Measurements from ENCODE around the gene GOLGA7B.

GOLGA7B gene

GRCh38 chr10:97904576-97904975 lies 54.9 kb downstream of the GOLGA7B start:
- 91% methylated on average over 10 of the region's 11 CpGs for WGBS (ENCODE audit: insufficient coverage)

GRCh38 chr10:97905276-97905675 lies 55.6 kb downstream of the GOLGA7B start:
- Histone ChIP-seq H3K27me3 (replicated peaks in 2 of 5; ENCODE audit: control insufficient read depth in 4 of 5, insufficient read depth in 5 of 5, low read length in 4 of 5) (peaks cover 0 to 16% (median 11%) of the 10 kb centered on the region in 5 experiments), H3K36me3 (ENCODE audit: control insufficient read depth in 4 of 4, insufficient read depth in 4 of 4, low read length in 3 of 4) (no peaks in the 10 kb centered on the region), H3K4me1 (ENCODE audit: control extremely low read depth in 1 of 4, control insufficient read depth in 4 of 4, insufficient read depth in 4 of 4, low read length in 3 of 4) (peaks cover 0 to 7% (median 2%) of the 10 kb centered on the region in 4 experiments), H3K27ac (ENCODE audit: insufficient read depth in 1 of 2, low read depth in 1 of 2, low read length in 2 of 2, poor library complexity in 1 of 2, severe bottlenecking in 2 of 2) (no peak overlapping the region), H3K4me3 (ENCODE audit: control insufficient read depth in 1 of 7, extremely low read depth in 1 of 7, insufficient read depth in 4 of 7, low read depth in 2 of 7, low read length in 6 of 7) (no peak overlapping the region), H3K9me3 (ENCODE audit: control extremely low read depth in 1 of 5, control insufficient read depth in 4 of 5, insufficient read depth in 2 of 5, low read depth in 1 of 5, low read length in 4 of 5) (no peaks in the 10 kb centered on the region)
- CTCF ChIA-PET: interaction anchor here (2.2 to 4.6 kb wide), 2 partner anchors 10 to 138 kb away, joined by 7 to 28 read pairs; no protein-coding TSS in a partner anchor
- WGBS (ENCODE audit: insufficient coverage): 61% methylated on average over 8 of the region's 8 CpGs
- POLR2A ChIA-PET: no interaction called here
- no peak for DNase-seq

More at GRCh38 chr10:97904576-97904975, 54.9 kb downstream of the GOLGA7B start:
- no peaks in the 10 kb centered on the region for H3K36me3 ChIP-seq (ENCODE audit: control insufficient read depth in 4 of 4, insufficient read depth in 4 of 4, low read length in 3 of 4)
- peaks cover 0 to 7% (median 2%) of the 10 kb centered on the region in 4 experiments for H3K4me1 ChIP-seq (ENCODE audit: control extremely low read depth in 1 of 4, control insufficient read depth in 4 of 4, insufficient read depth in 4 of 4, low read length in 3 of 4)
- H3K27me3 ChIP-seq (replicated peaks in 2 of 5; ENCODE audit: control insufficient read depth in 4 of 5, insufficient read depth in 5 of 5, low read length in 4 of 5): peaks cover 0 to 15% (median 11%) of the 10 kb centered on the region in 5 experiments
- DNase-seq: no peak
- H3K4me3 ChIP-seq (ENCODE audit: control insufficient read depth in 1 of 7, extremely low read depth in 1 of 7, insufficient read depth in 4 of 7, low read depth in 2 of 7, low read length in 6 of 7): no peak overlapping the region
- H3K27ac ChIP-seq (ENCODE audit: insufficient read depth in 1 of 2, low read depth in 1 of 2, low read length in 2 of 2, poor library complexity in 1 of 2, severe bottlenecking in 2 of 2): no peak overlapping the region
- ChIA-PET CTCF (interaction anchor here (1.0 to 4.6 kb wide), 2 partner anchors 10 to 17 kb away, joined by 4 to 28 read pairs; no protein-coding TSS in a partner anchor), POLR2A (no interaction called here)
- no peaks in the 10 kb centered on the region for H3K9me3 ChIP-seq (ENCODE audit: control extremely low read depth in 1 of 5, control insufficient read depth in 4 of 5, insufficient read depth in 2 of 5, low read depth in 1 of 5, low read length in 4 of 5)

GRCh38 chr10:97907211-97907610 lies 57.6 kb downstream of the GOLGA7B start:
- Histone ChIP-seq H3K27me3 (replicated peaks in 2 of 5; ENCODE audit: control insufficient read depth in 4 of 5, insufficient read depth in 5 of 5, low read length in 4 of 5) (peaks cover 0 to 23% (median 15%) of the 10 kb centered on the region in 5 experiments), H3K9me3 (ENCODE audit: control extremely low read depth in 1 of 5, control insufficient read depth in 4 of 5, insufficient read depth in 2 of 5, low read depth in 1 of 5, low read length in 4 of 5) (no peaks in the 10 kb centered on the region), H3K4me1 (ENCODE audit: control extremely low read depth in 1 of 4, control insufficient read depth in 4 of 4, insufficient read depth in 4 of 4, low read length in 3 of 4) (peaks cover 0 to 7% (median 2%) of the 10 kb centered on the region in 4 experiments), H3K4me3 (ENCODE audit: control insufficient read depth in 1 of 7, extremely low read depth in 1 of 7, insufficient read depth in 4 of 7, low read depth in 2 of 7, low read length in 6 of 7) (no peak overlapping the region), H3K36me3 (ENCODE audit: control insufficient read depth in 4 of 4, insufficient read depth in 4 of 4, low read length in 3 of 4) (no peaks in the 10 kb centered on the region), H3K27ac (ENCODE audit: insufficient read depth in 1 of 2, low read depth in 1 of 2, low read length in 2 of 2, poor library complexity in 1 of 2, severe bottlenecking in 2 of 2) (no peak overlapping the region)
- 98% methylated on average over 4 of the region's 6 CpGs for WGBS (ENCODE audit: insufficient coverage)
- DNase-seq: no peak
- POLR2A ChIA-PET: no interaction called here
- CTCF ChIA-PET: interaction anchor here (0.7 to 2.2 kb wide), 4 partner anchors 9 to 136 kb away, joined by 3 to 7 read pairs (median 3); no protein-coding TSS in a partner anchor

GRCh38 chr10:97907830-97908229 lies 58.2 kb downstream of the GOLGA7B start:
- Histone ChIP-seq H3K4me1 (ENCODE audit: control extremely low read depth in 1 of 4, control insufficient read depth in 4 of 4, insufficient read depth in 4 of 4, low read length in 3 of 4) (peaks cover 0 to 7% (median 2%) of the 10 kb centered on the region in 4 experiments), H3K36me3 (ENCODE audit: control insufficient read depth in 4 of 4, insufficient read depth in 4 of 4, low read length in 3 of 4) (no peaks in the 10 kb centered on the region), H3K27ac (ENCODE audit: insufficient read depth in 1 of 2, low read depth in 1 of 2, low read length in 2 of 2, poor library complexity in 1 of 2, severe bottlenecking in 2 of 2) (no peak overlapping the region), H3K9me3 (ENCODE audit: control extremely low read depth in 1 of 5, control insufficient read depth in 4 of 5, insufficient read depth in 2 of 5, low read depth in 1 of 5, low read length in 4 of 5) (no peaks in the 10 kb centered on the region), H3K27me3 (replicated peaks in 2 of 5; ENCODE audit: control insufficient read depth in 4 of 5, insufficient read depth in 5 of 5, low read length in 4 of 5) (peaks cover 0 to 29% (median 15%) of the 10 kb centered on the region in 5 experiments), H3K4me3 (ENCODE audit: control insufficient read depth in 1 of 7, extremely low read depth in 1 of 7, insufficient read depth in 4 of 7, low read depth in 2 of 7, low read length in 6 of 7) (no peak overlapping the region)
- ChIA-PET POLR2A (no interaction called here), CTCF (interaction anchor here (0.6 to 1.2 kb wide), 2 partner anchors 115 to 117 kb away, joined by 3 read pairs; no protein-coding TSS in a partner anchor)
- DNase-seq: no peak
- WGBS (ENCODE audit: insufficient coverage): 88% methylated on average over 12 of the region's 12 CpGs

GRCh38 chr10:97910661-97911060 lies 61.0 kb downstream of the GOLGA7B start:
- H3K27ac ChIP-seq (ENCODE audit: insufficient read depth in 1 of 2, low read depth in 1 of 2, low read length in 2 of 2, poor library complexity in 1 of 2, severe bottlenecking in 2 of 2): no peak overlapping the region
- H3K36me3 ChIP-seq (ENCODE audit: control insufficient read depth in 4 of 4, insufficient read depth in 4 of 4, low read length in 3 of 4): no peaks in the 10 kb centered on the region
- ChIA-PET POLR2A (no interaction called here), CTCF (interaction anchor here (1.8 to 3.0 kb wide), 2 partner anchors 130 to 135 kb away, joined by 6 to 21 read pairs; no protein-coding TSS in a partner anchor)
- no peak overlapping the region for H3K4me3 ChIP-seq (ENCODE audit: control insufficient read depth in 1 of 7, extremely low read depth in 1 of 7, insufficient read depth in 4 of 7, low read depth in 2 of 7, low read length in 6 of 7)
- peaks cover 0 to 33% (median 11%) of the 10 kb centered on the region in 5 experiments for H3K27me3 ChIP-seq (replicated peaks in 2 of 5; ENCODE audit: control insufficient read depth in 4 of 5, insufficient read depth in 5 of 5, low read length in 4 of 5)
- H3K4me1 ChIP-seq (ENCODE audit: control extremely low read depth in 1 of 4, control insufficient read depth in 4 of 4, insufficient read depth in 4 of 4, low read length in 3 of 4): peaks cover 0 to 3% (median under 1%) of the 10 kb centered on the region in 4 experiments
- H3K9me3 ChIP-seq (ENCODE audit: control extremely low read depth in 1 of 5, control insufficient read depth in 4 of 5, insufficient read depth in 2 of 5, low read depth in 1 of 5, low read length in 4 of 5): no peaks in the 10 kb centered on the region
- WGBS (ENCODE audit: insufficient coverage): 89% methylated on average over 4 of the region's 4 CpGs
- DNase-seq: no peak

GRCh38 chr10:97911217-97911616 lies 61.6 kb downstream of the GOLGA7B start:
- Histone ChIP-seq H3K27me3 (replicated peaks in 2 of 5; ENCODE audit: control insufficient read depth in 4 of 5, insufficient read depth in 5 of 5, low read length in 4 of 5) (peaks cover 0 to 35% (median 9%) of the 10 kb centered on the region in 5 experiments), H3K9me3 (ENCODE audit: control extremely low read depth in 1 of 5, control insufficient read depth in 4 of 5, insufficient read depth in 2 of 5, low read depth in 1 of 5, low read length in 4 of 5) (no peaks in the 10 kb centered on the region), H3K4me3 (ENCODE audit: control insufficient read depth in 1 of 7, extremely low read depth in 1 of 7, insufficient read depth in 4 of 7, low read depth in 2 of 7, low read length in 6 of 7) (no peak overlapping the region), H3K4me1 (ENCODE audit: control extremely low read depth in 1 of 4, control insufficient read depth in 4 of 4, insufficient read depth in 4 of 4, low read length in 3 of 4) (no peaks in the 10 kb centered on the region), H3K27ac (ENCODE audit: insufficient read depth in 1 of 2, low read depth in 1 of 2, low read length in 2 of 2, poor library complexity in 1 of 2, severe bottlenecking in 2 of 2) (no peak overlapping the region), H3K36me3 (ENCODE audit: control insufficient read depth in 4 of 4, insufficient read depth in 4 of 4, low read length in 3 of 4) (no peaks in the 10 kb centered on the region)
- POLR2A ChIA-PET: no interaction called here
- CTCF ChIA-PET: interaction anchor here (1.2 to 3.0 kb wide), 4 partner anchors 9 to 134 kb away, joined by 4 to 21 read pairs (median 5); no protein-coding TSS in a partner anchor
- 72% methylated on average over 3 of the region's 5 CpGs for WGBS (ENCODE audit: insufficient coverage)
- no peak for DNase-seq

- Histone ChIP-seq H3K4me1 (ENCODE audit: control extremely low read depth in 1 of 4, control insufficient read depth in 4 of 4, insufficient read depth in 4 of 4, low read length in 3 of 4) (no peaks in the 10 kb centered on the region), H3K27ac (ENCODE audit: insufficient read depth in 1 of 2, low read depth in 1 of 2, low read length in 2 of 2, poor library complexity in 1 of 2, severe bottlenecking in 2 of 2) (no peak overlapping the region), H3K36me3 (ENCODE audit: control insufficient read depth in 4 of 4, insufficient read depth in 4 of 4, low read length in 3 of 4) (no peaks in the 10 kb centered on the region), H3K27me3 (replicated peaks in 2 of 5; ENCODE audit: control insufficient read depth in 4 of 5, insufficient read depth in 5 of 5, low read length in 4 of 5) (peaks cover 0 to 51% (median 16%) of the 10 kb centered on the region in 5 experiments), H3K4me3 (ENCODE audit: control insufficient read depth in 1 of 7, extremely low read depth in 1 of 7, insufficient read depth in 4 of 7, low read depth in 2 of 7, low read length in 6 of 7) (no peak overlapping the region), H3K9me3 (ENCODE audit: control extremely low read depth in 1 of 5, control insufficient read depth in 4 of 5, insufficient read depth in 2 of 5, low read depth in 1 of 5, low read length in 4 of 5) (no peaks in the 10 kb centered on the region)
- ChIA-PET POLR2A (no interaction called here), CTCF (interaction anchor here (1.6 to 3.0 kb wide), 2 partner anchors 45 to 128 kb away, joined by 3 to 21 read pairs; no protein-coding TSS in a partner anchor)
- DNase-seq: no peak
- no CpG with 5 or more reads among the region's 2 CpGs for WGBS (ENCODE audit: insufficient coverage)
Measured at GRCh38 chr10:97913193-97913592, 63.5 kb downstream of the GOLGA7B start.

Measured in common myeloid progenitor, CD34-positive (primary cell).